NCI-H2196 (cell line): Measurements from ENCODE around the gene IGSF3.

Experiments
- DNase-seq: peaks from one replicate; lab custom pipeline; 2025; ENCODE audit not compliant: unreplicated experiment; lab: John Stamatoyannopoulos, UW

IGSF3 gene

DNA sequence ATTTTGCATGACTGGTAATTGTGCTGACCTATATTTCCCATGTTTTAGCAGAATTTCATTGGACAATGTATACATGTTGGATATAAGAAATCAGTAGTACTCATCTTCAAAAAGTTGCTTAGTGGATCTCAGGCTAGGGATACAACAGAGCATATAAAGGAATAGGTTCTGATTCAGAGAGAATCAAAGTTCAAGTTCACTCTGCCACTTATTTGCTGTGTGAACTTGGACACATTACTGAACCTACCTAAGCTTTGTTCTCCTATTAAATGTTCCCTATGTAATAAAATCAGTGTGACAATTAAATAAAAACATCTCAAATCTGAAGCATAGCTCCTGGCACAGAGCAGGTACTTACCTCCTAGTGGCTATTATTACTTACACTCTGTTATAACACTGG is 106.0 kb downstream of the IGSF3 start:
- DNase-seq: no peak

GRCh38 chr1:116560704-116561490 is 106.6 kb downstream of the IGSF3 start:
- no peak for DNase-seq

GRCh38 chr1:116559304-116559761 is 108.2 kb downstream of the IGSF3 start:
- no peak for DNase-seq

DNA sequence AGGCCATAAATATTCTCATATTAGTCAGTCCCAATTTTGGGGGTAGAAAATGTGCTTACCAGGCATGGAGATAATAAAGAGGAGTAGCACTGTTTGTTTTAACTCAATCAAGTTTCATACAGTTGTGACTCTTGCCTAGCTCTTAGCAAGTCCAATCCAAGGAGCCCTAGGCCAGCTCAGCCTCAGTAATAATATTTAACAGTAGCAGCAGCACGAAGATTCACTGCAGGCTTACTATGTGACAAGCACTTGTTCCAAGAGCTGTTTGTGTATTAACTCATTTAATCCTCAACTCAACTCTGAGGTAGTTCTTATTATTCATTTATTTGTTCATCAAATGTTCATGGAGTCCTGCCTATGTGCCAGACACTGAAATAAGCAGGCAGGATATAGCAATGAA is 109.0 kb downstream of the IGSF3 start:
- DNase-seq: no peak

DNA sequence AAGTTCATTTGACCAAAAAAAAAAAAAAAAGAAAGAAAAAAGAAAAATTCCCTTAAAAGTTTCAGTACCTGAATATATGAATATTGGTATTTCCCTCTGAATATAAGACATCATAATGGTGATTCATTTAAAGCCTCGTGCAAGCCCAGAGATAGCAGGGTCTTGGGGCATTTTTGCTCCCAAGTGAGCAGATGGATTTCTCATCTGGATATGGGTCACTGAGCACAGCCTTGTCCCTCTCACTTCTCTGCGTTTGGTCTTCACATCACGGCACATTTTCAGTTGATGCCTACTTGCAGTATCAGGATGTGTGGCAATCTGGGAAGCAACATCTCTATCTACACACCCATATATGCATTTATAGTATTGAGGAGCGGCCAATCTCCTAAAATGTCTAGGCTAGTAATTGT is 109.4 kb downstream of the IGSF3 start:
- DNase-seq: no peak

DNA sequence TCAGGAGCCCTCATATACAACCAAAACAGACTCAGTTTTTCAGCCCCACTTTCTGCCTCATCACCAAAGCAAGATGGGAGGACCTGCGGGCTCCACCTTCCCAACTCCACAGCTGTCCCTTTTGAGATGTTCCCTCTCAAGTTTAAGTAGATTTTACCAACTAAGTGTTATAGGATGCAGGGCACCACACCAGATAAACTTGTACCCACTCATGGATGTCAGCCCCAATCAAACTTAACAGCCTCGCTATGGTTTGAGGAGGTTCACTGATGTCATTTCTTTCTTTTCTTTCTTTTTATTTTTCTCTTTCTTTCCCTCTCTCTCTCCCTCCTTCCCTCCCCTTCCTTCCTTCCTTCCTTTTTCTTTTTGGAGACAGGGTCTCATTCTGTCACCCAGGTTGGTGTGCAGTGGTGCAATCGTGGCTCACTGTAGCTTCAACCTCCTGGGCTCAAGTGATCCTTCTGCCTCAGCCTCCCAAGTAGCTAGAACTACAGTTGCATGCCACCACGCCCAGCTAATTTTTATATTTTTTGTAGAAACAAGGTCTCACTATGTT is 110.1 kb downstream of the IGSF3 start:
- DNase-seq: no peak

DNA sequence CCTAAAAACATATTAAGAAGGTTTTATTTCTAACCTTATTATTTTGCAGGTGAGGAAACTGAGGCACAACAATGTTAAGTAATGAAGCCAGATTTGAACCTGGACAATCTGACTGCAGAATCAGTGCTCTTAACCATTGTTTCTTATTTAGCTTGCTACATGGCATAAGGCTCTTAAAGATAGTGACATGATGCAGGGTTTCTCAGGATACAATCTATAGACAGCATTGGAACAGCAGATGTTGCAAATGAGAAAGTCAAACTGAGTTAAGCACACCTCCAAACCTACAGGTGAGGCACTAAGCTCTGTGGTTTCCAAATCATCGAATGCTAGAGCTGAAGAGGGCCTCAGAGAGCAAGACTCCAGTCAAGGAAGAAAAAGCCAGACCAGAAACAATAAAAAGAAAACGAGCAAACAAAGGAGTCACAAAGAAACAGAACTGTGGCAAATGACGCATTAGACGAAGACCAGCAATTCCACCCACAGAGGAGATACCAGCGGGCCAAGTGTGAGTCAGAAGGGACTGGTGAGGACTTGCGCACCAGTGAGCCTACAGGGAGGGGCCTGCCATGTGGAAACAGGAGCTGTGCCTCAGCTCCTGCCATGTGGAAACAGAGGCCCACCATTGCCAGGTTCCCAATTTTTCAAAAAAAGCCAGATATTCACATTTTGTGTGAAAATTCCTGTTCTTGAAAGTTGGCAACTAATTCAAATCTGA is 111.1 kb downstream of the IGSF3 start:
- no peak for DNase-seq

DNA sequence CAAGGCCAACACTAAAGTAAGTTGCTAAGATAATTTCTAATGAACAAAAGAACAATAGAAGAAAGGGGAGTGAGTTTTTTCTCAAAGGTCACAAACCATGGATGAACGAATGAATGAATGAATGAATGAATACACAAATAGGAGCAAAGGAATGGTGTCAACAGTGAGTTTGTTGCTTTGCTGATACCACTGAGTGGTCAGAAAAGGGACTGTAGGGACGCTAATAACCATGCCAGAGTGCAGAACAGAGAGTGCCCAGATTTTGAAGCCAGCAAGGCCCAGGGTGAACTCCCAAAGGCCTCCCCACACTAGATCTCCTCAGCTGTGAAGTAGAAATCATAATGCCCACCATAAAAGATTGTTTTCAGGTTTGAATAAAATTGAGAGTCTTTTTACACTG is 112.6 kb downstream of the IGSF3 start:
- DNase-seq: no peak

GRCh38 chr1:116553386-116554115 is 114.0 kb downstream of the IGSF3 start:
- no peak for DNase-seq

DNA sequence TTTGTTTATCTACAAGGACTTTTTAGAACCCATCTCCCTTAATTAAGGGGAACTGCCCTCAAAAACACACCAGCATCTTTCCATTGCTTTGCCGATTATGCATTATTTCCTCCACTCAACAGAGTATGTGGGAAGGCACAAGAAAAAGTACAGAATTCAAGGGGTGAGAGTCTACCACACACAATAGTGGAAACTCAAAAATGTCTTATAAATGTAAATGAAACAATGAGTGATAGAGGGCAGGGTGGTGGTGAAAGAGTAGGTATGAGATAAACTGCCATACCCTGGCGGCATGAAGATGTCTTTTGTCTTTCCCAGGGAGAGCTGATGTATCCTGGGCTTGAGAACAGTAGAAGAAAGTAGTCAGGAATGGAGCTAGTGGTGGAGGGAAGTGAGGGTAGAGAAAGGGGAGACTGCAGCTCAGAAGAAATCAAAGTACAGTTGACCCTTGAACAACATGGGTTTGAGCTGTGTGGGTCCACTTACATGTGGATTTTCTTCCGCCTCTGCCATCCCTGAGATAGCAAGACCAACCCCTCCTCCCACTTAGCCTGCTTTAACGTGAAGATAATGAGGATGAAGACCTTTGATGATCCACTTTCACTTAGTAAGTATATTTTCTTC is 121.1 kb downstream of the IGSF3 start:
- DNase-seq: no peak

DNA sequence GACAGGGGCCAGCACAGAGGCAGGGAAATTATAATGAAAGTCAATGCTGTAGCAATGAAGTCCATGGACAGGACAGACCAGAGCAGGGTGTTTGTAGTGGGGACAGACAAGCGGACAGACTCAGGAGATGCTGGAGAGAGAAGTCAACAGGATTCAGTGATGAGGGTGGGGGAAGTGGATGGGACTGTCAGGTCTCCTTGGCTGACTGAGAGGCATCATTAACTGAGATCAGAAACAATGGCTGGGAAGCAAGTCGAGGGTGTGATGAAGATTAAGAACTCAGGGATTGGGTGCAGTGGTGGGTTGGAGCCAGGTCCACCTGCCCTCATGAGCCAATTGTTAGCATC is 122.2 kb downstream of the IGSF3 start:
- no peak for DNase-seq

GRCh38 chr1:116544588-116545358 is 122.8 kb downstream of the IGSF3 start:
- no peak for DNase-seq

GRCh38 chr1:116540088-116540487 is 127.4 kb downstream of the IGSF3 start:
- no peak for DNase-seq

- no peak for DNase-seq
These were observed 129.0 kb downstream of the IGSF3 start for GRCh38 chr1:116538544-116538943.

GRCh38 chr1:116537898-116538297 is 129.6 kb downstream of the IGSF3 start:
- DNase-seq: no peak

DNA sequence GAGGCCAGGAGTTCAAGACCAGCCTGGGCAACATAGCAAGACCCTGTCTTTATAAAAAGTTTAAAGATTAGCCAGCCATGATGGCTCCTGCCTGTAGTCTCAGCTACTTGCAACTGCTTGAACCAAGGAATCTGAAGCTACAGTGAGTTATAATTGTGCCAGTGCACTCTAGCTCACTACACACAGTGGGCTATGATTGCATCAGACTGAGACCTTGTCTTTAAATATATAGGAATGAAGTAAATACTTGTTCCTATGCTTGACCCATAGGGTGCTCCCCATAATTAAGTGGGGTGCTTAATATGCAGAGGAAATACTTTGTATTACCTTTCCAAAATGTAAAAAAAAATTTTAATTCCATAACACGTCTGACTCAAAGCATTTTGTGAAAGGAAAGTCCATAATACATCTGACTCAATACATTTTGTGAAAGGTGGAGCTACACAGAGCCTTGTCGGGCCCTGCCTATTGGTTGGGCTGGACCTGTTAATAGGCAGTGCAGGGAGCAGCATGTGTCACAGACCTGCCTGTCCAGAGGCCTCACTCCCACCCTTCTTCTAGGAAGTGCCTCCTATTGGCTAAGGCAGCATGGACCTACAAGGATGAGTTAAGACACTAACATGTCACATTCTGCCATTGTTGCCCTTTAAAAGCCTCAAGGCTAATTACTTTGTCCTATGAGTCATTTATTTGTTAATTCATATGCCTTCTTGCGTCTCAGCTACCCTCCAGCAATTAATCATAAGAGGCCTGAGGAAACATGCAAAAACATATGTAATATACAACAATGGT is 130.3 kb downstream of the IGSF3 start:
- DNase-seq: no peak

DNA sequence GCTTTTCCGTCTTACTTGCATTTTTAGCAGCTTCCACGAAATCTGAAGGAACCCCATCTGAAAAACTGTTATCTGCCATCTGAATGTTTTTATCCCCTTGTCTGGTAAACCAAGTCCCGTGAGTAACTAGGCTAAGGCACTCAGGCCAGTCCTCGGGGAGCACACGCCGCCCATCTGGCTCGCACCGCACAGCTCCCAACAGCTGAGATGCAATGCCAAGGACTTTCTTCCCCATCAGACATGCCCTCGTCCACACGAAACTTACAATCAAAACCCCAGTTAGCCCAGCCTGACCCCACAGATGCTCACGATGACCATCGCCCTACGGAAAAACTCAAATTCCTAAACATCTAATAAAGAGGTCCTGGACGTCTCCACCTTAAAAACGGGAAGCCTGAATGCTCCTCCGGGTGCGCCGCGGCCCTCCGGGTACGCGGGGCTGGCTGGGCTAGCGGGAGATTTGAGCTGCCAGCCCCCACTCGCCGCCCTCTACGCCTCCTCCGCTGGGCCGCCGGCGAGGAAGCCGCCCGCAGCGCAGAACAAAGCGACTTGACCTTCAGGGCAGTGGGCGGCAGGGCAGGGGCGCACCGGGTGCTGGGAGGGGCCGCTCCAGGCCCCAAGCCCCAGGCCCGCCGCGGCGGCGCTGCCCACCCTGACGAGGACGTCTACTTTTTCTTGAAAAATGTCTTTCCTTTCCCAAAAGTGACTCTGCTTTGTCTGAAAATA is 133.4 kb downstream of the IGSF3 start:
- DNase-seq: no peak

- no peak for DNase-seq
These were observed 134.1 kb downstream of the IGSF3 start for GRCh38 chr1:116533429-116533820.
